Spleen (tissue), 11 donors: ENCODE results near the gene RPP25L. TPM values are rescaled to one million over a fixed set of nuclear protein-coding genes. Genes with fewer than 3 reads are reported as not detected.

ENCODE experiments used
- DNase-seq: peaks from one replicate; pipeline ENCODE4 v3.0.0-alpha.2; 2020
- H3K27ac ChIP-seq, 8 donors: fragments of 200-600 bp; sonication (generic) in 7 of 8; 1 replicate in 4 of 8; 2 replicates in 4 of 8; pipeline versions ENCODE4 v1.5.0 to v1.8.0; 2016 to 2021; ENCODE audit warnings: inconsistent platforms in 4 of 8, mild to moderate bottlenecking in 4 of 8, moderate library complexity in 1 of 8
- H3K27me3 ChIP-seq, 7 donors: fragments of 200-600 bp; sonication (generic) in 6 of 7; replicated peaks in 1 of 7; 1 replicate in 4 of 7; 2 replicates in 3 of 7; pipeline versions ENCODE4 v1.5.0 to v1.8.0; 2016 to 2021; ENCODE audit warnings: inconsistent platforms in 3 of 7, mild to moderate bottlenecking in 1 of 7
- H3K36me3 ChIP-seq, 6 donors: fragments of 200-600 bp; sonication (generic) in 5 of 6; 1 replicate in 4 of 6; 2 replicates in 2 of 6; pipeline versions ENCODE4 v1.5.0 to v1.8.0; 2016 to 2021; ENCODE audit warnings: inconsistent platforms in 2 of 6
- H3K4me1 ChIP-seq, 6 donors: fragments of 200-600 bp; sonication (generic) in 5 of 6; 1 replicate in 3 of 6; 2 replicates in 3 of 6; pipeline versions ENCODE4 v1.5.0 to v1.8.0; 2016 to 2021; ENCODE audit warnings: inconsistent platforms in 3 of 6
- H3K4me3 ChIP-seq, 8 donors: fragments of 200-600 bp; sonication (generic) in 7 of 8; 1 replicate in 4 of 8; 2 replicates in 4 of 8; pipeline versions ENCODE4 v1.5.0 to v1.8.0; 2016 to 2021; ENCODE audit warnings: inconsistent platforms in 4 of 8, mild to moderate bottlenecking in 4 of 8, moderate library complexity in 2 of 8
- H3K9me3 ChIP-seq, 8 donors: fragments of 200-600 bp; sonication (generic) in 7 of 8; 1 replicate in 4 of 8; 2 replicates in 4 of 8; pipeline versions ENCODE4 v1.5.0 to v1.8.0; 2016 to 2021; ENCODE audit warnings: inconsistent platforms in 4 of 8
- CTCF ChIP-seq, 11 experiments: fragments of 200-600 bp in 7 of 11; fragments of 450-650 bp in 4 of 11; sonication (generic) in 4 of 11; IDR thresholded peaks in 8 of 11; conservative IDR thresholded peaks in 3 of 11; 1 replicate in 7 of 11; 2 replicates in 4 of 11; pipeline versions ENCODE4 v1.4.0 to v1.8.0; 2016 to 2021; ENCODE audit warnings: antibody characterized with exemption in 11 of 11, inconsistent platforms in 4 of 11, mild to moderate bottlenecking in 1 of 11
- POLR2A ChIP-seq, 3 donors: fragments of 450-650 bp; IDR thresholded peaks; one replicate each; pipeline ENCODE4 v1.5.1; 2017; ENCODE audit warnings: antibody characterized with exemption in 3 of 3, mild to moderate bottlenecking in 1 of 3
- POLR2AphosphoS5 ChIP-seq, 3 donors: sonication (generic); formaldehyde crosslinking; IDR thresholded peaks; one replicate each; pipeline ENCODE4 v1.5.1; 2017; ENCODE audit warnings: antibody characterized with exemption in 3 of 3
- WGBS, 5 donors: extraction: QIAGEN DNeasy Blood & Tissue Kit in 3 of 5; methylation state at CpG; one replicate each; pipeline versions ENCODE4 v1.1.5 to v1.1.7; 2013 to 2018; 5-methylcytosine and 5-hydroxymethylcytosine counted together
- intact Hi-C: fragments of 100-400 bp; cut with DNase I; formaldehyde crosslinking; loops from one replicate; pipeline ENCODE4 v1.15.0; 2023; ENCODE audit warnings: low total_unique reads
- polyA plus RNA-seq, 3 donors: library from polyadenylated mRNA; stranded (reverse); fragments of 200-250 nt; gene quantifications; one replicate each; pipeline ENCODE4 v1.2.1, GENCODE V29; 2013
- total RNA-seq, 7 donors: library from RNA; depleted of rRNA in 3 of 7; stranded (reverse); fragments of >200 nt in 3 of 7; fragmentation: NEBNext Ultra II Directional in 4 of 7; extraction: Animal tissue kit (Norgen Biotek cat#: 25700) in 4 of 7; gene quantifications; one replicate each; pipeline versions ENCODE4 v1.1.0 to v1.2.1, GENCODE V29; 2016 to 2021
- donor health status: healthy with polysubstance abuse.
- donor health status: DM: no; HTN: no; CAD: no; lungs with moderate emphysema.
- donor health status: DM: no; HTN: no; CAD: no.
- donor health status: Bipolar disorder and iron deficiency.
- donor health status: healthy.
- donor health status: DM: no; HTN: no; CAD: no.
- donor health status: DM: yes; HTN: yes; CAD: no.

Gene RPP25L
- total and polyA plus RNA-seq, 10 donors = 16.8 to 54.1 (median 26.8) TPM

GRCh38 chr9:34566322-34566721, 45.6 kb downstream of the RPP25L start:
- Histone ChIP-seq H3K36me3 (no peaks in the 10 kb centered on the region), H3K27me3 (peaks cover 0 to 34% (median 0%) of the 10 kb centered on the region in 7 donors), H3K4me3 (no peak overlapping the region), H3K9me3 (peaks cover 0 to 8% (median 3%) of the 10 kb centered on the region in 8 donors), H3K4me1 (peaks cover 0 to 62% (median 18%) of the 10 kb centered on the region in 6 donors), H3K27ac (peak overlapping the region in 2 of 8 donors; percentile 10 to 33)
- no peak for DNase-seq
- 52 to 59% (median 58%) methylated on average over 4 to 8 of the region's 8 CpGs for WGBS, 5 donors
- peak in 1 of 3 donors; percentile 27 for TF ChIP-seq POLR2AphosphoS5 (IDR thresholded peaks at IDR 0.05)
- TF ChIP-seq POLR2A (IDR thresholded peaks at IDR 0.05) = no peak
- TF ChIP-seq CTCF (IDR thresholded peaks at IDR 0.05 in 8 of 11, conservative IDR thresholded peaks at IDR 0.05 in 3 of 11) = no peak
- intact Hi-C loops = no loop called here

- Histone ChIP-seq H3K36me3 (no peaks in the 10 kb centered on the region), H3K4me1 (peaks cover under 1 to 64% (median 21%) of the 10 kb centered on the region in 6 donors), H3K27ac (peak overlapping the region in 2 of 8 donors; percentile 10 to 33), H3K9me3 (peaks cover 0 to 8% (median 3%) of the 10 kb centered on the region in 8 donors), H3K27me3 (peaks cover 0 to 35% (median 0%) of the 10 kb centered on the region in 7 donors), H3K4me3 (no peak overlapping the region)
- DNase-seq = no peak
- TF ChIP-seq CTCF (IDR thresholded peaks at IDR 0.05 in 8 of 11, conservative IDR thresholded peaks at IDR 0.05 in 3 of 11) (no peak), POLR2AphosphoS5 (IDR thresholded peaks at IDR 0.05) (no peak), POLR2A (IDR thresholded peaks at IDR 0.05) (no peak)
- WGBS, 5 donors = 49 to 63% (median 57%) methylated on average over 8 of the region's 8 CpGs
- intact Hi-C loops = no loop called here
Measured at GRCh38 chr9:34565856-34566255, 46.0 kb downstream of the RPP25L start.

GRCh38 chr9:34564617-34565016, 47.3 kb downstream of the RPP25L start:
- no peaks in the 10 kb centered on the region for H3K36me3 ChIP-seq
- no peak overlapping the region for H3K4me3 ChIP-seq
- intact Hi-C loops = no loop called here
- WGBS, 5 donors = 88 to 93% (median 91%) methylated on average over 11 to 16 of the region's 16 CpGs
- peaks cover 0 to 8% (median 3%) of the 10 kb centered on the region in 8 donors for H3K9me3 ChIP-seq
- H3K27ac ChIP-seq = peak overlapping the region in 2 of 8 donors; percentile 11 to 33
- H3K27me3 ChIP-seq = peaks cover 0 to 47% (median 0%) of the 10 kb centered on the region in 7 donors
- TF ChIP-seq POLR2AphosphoS5 (IDR thresholded peaks at IDR 0.05) = no peak
- TF ChIP-seq CTCF (IDR thresholded peaks at IDR 0.05 in 8 of 11, conservative IDR thresholded peaks at IDR 0.05 in 3 of 11) = no peak
- no peak for TF ChIP-seq POLR2A (IDR thresholded peaks at IDR 0.05)
- no peak for DNase-seq
- H3K4me1 ChIP-seq = peaks cover 7 to 64% (median 25%) of the 10 kb centered on the region in 6 donors

GRCh38 chr9:34563262-34563661, 48.6 kb downstream of the RPP25L start:
- Histone ChIP-seq H3K27ac (no peak overlapping the region), H3K27me3 (peaks cover 0 to 56% (median 0%) of the 10 kb centered on the region in 7 donors), H3K36me3 (no peaks in the 10 kb centered on the region), H3K4me1 (peaks cover 15 to 66% (median 34%) of the 10 kb centered on the region in 6 donors), H3K4me3 (no peak overlapping the region), H3K9me3 (peaks cover 0 to 8% (median 3%) of the 10 kb centered on the region in 8 donors)
- intact Hi-C loops = no loop called here
- 62 to 72% (median 64%) methylated on average over 5 of the region's 5 CpGs for WGBS, 5 donors
- TF ChIP-seq POLR2A (IDR thresholded peaks at IDR 0.05) = no peak
- TF ChIP-seq CTCF (IDR thresholded peaks at IDR 0.05 in 8 of 11, conservative IDR thresholded peaks at IDR 0.05 in 3 of 11) = no peak
- no peak for TF ChIP-seq POLR2AphosphoS5 (IDR thresholded peaks at IDR 0.05)
- no peak for DNase-seq
